ENCODE results near the gene PHF23.

Gene PHF23

DNA sequence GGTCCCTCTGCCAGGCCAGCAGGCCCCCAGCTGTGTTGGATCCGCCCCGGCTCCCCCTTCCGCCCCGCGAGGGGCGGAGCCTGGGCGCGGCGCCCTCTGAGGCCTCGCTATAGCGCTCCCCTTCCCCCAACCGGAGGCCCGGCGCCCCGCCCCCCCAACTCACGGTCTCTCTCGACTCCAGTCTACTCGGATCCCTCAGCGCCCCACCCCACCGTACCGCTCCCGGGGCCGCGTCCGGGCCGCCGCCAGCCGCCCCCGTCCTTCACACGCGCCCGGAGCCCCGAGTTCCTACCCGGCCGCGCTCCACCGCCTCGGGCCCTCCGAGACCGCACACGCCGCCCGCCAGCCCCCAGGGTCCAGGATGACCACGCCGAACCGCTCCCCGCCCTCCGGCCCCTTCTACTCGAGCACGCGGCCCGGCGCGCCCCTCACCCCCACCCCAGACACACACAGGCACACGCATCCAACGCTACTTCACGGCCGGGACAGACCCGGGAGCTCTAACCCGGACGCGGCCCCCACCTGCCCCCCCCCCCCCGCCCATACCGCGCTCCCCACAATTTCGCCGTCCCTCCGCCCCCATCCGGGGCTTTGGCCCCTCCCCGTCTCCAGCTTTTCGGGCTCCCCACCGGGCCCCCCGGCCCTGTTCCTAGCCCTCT, 1.4 kb downstream of the PHF23 start:
- DNase-seq, result peak; percentile 86

DNA sequence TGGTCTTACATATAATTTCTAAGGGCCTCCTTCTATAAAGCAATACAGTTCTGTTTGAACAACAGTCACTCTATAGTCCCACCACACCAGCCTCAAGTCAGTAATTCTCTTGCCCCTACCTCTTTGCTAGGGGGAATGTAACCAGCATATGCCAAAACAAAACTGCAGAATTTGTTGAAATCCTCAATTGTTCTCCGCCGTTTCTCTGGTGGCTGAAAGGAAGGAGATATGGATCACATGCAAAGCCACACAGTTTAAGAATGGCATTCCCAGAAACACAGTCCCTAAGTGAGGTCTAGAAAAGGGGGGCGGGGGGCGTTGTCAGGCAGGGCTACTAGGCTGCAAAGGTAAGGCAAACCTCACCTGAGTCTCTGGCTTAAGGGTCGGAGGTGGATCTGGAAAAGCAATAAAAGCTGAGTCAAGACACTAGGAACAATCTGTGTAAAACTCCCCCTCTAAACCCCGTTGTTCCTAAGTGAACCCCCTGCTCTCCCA, 1.9 kb downstream of the PHF23 start:
- DNase-seq, result no peak

DNA sequence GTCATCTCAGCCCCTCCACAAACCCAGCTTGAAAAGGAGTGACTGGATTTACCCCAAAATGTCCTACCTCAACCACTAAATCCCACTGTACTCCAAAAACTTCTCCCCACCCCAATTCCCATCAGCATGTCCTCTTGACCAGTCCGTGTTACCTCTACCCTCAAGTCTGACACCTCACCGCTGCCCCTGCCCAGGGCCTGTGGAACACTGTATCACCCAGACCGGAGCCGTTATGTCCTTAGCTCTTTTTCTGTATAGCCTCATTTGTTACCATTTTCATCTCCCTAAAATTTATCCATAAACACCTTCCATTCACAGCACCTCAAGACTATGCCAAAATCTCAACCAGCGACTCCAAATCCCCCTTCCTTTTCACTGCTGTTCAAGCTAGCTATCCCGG, 2.4 kb downstream of the PHF23 start:
- no peak for DNase-seq

DNA sequence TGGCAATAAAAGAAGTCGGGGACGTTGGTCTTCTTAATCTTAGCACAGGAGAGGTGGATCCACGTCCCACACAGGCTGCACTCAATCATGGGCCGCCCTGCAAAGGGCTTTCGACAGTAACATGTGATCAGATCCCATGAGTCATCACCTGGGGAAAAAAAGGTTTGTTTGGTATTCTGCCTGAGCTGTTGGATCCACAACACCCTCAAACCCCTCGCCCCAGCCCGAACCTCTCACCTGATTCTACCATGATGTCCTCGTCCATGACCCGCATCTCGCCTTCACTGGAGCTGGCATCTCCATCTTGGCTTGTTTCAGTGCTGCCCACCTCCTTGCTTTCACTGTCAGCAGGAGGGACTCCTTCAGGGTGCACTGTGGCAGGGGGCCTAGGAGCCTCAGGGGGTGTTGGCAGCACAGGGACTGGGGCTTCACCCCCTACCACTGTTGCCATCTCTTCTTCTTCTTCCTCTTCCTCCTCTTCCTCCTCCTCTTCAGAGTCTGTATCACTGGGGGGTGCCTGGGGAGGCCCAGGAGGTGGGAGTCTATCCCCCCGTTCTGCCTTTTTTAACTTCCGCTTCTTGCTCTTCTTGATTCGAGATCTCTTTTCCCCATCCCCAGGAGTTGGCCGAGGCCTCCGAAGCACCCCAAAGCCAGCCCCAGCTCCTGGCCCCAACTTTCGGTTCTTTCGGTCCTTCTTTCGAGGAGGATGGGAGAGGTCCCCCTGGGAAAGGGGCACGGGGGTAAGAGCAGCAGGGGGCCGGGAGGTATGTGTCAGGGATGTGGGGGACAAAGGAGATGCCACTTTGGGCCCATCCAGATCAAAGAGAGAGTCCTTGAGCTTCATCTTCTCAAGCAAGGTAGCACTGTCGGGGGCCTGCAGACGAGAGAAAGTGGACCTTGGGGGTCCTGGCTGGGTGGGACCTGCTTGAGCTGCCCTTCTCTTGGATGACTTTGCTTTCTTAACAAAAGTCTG, 3.3 kb downstream of the PHF23 start:
- peak; percentile 24 for DNase-seq

DNA sequence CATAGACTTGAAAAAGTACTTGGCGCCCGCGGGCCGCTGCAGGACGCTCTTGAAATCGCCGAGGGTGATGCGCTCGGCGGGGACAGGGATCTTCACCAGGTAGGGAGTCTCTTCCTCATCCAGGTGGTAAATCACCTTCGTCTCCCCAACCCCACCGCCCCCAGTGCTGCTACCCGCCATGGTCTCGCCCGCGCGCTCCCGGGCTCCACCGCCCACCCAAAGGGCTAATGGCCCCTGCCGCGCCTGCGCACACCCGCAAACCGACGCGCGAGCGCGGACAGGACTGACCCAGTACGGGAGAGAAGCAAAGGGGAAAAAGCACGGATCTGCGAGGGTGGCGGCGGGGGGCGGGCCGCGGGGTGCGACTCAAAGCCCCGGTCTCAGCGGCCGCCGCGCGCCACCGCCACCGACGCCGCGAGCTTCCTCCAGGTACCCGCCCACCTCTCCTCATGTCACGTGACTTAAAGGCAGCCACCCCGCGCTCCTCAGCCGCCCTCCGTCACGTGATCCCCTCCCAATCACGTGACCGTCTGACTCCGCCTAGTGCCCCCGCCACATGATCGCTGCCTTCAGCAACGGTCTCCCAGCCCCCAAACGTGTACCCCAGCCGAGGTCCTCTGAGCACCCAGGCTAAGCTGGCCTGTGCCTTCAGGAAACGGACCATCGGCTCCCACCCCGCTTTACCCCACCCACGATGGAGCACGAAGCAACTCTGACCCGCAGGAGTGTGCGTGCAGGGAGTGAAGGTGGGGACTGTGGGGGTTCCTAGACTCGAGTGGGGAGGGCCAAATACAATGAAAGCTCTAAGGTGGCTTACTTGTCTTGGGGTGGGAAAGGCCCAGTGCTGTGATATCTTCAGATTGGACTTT, 4.9 kb downstream of the PHF23 start, which contains the start of gene DVL2:
Gene DVL2 (minus strand): TSS at position 435 of the 869 bp plus-strand sequence. CDS start 255 bp downstream, at position 180.
- peak; percentile 97 for DNase-seq

DNA sequence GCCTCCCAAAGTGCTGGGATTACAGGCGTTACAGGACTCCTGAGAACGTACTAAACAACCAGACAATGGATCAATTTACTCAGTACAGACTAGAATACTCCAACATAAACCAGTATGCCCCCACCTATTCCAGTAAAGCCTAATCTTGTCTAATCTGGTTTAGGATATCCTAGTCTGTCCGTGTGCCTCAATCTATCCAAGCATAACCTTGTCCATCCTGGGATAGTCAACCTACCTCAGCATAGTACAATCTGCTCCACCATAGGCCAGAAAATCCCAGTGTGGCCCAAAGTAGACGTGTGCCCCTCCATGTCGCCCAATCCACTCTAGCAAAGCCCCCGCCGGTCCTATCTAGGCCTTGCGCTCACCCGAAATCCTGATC, 5.6 kb downstream of the PHF23 start:
- DNase-seq, result no peak

DNA sequence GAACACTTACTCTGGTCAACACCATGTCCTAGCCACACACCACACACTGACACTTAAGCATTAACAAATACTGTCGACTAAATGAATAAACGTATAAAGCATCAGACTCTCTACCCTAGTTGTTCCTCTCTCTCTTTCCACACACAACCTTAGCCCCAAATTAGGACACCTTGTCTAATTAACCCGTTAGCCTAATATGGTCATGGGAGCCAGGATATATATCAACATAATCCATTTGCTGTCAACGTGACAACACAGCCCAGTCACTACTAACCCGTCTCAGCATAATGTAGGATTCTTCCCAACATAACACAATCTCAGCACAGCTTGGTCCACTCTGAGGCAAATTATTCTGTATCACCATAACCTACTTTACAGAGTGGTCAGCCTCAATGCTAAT, 7.1 kb downstream of the PHF23 start:
- no peak for DNase-seq

DNA sequence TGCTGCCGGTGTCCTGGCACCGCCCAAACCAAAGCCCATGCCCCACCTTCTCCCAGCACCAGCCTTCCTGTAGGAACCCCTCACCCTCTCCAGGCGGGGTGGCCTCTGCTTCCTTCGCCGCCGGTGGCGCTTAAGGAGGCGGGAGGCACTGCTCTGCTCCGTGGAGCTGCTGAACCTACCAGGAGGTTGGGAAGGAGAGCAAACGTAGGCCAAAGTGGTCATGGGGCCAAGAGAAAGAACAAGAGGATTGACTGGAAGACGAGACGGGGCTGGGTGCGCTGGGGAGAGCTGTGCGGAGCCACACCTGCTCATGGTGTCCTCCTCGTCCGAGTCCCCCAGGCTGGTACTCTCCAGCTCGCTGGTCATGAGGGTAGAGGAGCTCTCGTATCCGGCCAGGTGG, 9.8 kb downstream of the PHF23 start:
- DNase-seq, result no peak

DNA sequence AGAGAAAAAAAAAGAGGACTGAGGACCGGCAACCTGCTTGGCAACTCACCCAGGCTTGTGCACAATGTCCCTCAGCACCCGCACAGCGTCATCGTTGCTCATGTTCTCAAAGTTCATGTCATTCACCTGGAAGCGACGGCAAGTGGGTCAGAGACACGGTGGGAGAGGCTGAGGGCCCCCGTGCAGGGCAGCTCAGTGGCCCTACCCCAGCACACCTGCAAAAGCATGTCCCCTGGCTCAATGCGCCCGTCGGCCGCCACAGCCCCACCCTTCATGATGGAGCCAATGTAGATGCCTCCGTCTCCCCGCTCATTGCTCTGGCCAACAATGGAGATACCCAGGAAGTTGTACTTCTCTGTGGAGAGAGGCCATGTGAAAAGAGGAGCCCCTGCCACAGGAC, 10.3 kb downstream of the PHF23 start:
- DNase-seq, result no peak

DNA sequence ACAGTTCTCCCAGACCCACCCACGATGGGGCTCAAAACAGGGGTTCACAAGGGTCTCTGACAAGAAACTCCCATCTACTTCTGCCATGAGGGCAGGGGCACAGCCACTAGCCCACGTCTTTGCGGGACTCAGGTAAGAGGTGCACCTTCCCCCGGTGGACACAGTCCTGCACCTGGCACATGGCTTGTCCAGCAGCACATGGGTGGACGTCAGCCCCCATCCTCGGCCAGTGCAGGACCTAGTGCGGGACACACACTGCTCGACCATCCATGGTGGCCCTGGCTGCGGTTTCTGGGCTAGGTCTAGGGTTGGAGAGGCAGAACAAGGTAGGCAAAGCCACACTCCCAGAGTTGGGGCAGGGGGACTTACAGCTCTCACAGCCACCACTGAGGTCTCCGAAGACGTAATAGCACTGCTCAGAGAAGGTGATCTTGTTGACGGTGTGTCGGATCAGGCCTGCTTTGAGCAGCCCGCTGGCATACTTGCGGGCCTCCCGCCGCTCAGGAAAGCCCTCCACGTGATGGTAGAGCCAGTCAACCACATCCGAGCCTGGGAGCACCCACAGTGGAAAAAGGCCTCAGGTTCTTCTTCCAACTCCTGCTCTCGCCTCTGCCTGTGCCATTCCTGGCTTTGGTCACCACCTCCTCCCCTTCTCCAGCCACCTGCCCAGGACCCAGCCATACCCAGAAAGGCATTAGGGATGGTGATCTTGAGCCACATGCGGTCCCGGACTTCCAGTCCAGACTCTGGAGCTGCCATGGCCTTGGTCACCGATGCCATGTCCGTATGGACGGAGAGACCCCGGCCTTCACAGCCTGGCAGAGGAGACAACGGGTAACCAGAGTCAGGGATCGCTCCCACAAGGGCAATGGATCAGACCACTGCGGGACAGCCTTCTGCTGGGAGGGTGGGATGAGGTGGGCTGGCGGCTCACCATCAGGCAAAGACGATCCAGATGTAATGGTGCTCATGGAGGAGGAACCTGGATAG, 12.2 kb downstream of the PHF23 start:
- DNase-seq, result no peak

DNA sequence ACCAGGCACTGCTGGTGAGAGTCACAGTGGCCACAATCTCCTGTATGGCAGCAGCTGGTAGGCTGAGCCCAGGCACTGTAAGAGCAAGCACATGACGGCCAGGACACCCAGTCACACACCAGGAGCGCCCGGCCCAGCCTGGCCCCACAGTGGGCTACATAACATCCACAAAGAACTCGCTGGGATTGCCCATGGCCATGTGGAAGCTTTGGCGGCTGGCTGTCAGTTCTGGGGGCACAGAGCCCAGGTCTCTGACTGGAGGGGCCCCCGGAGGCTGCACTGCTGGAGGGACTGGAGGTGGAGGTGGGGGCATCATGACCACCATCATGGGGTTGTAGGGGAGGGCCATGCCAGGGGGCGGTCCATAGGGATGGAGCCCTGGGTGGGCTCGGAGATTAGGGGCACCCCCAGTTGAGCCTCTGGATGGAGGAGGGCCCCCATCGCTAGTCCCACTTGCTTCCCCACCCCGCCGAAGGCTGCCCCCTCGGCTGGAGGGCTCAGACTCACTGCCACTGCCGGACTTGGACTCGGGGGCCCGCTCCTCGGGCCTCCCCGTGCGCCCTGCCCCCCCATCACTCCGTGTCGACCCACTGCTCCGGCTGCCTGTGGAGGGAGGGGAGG, 13.4 kb downstream of the PHF23 start:
- peak; percentile 21 for DNase-seq

DNA sequence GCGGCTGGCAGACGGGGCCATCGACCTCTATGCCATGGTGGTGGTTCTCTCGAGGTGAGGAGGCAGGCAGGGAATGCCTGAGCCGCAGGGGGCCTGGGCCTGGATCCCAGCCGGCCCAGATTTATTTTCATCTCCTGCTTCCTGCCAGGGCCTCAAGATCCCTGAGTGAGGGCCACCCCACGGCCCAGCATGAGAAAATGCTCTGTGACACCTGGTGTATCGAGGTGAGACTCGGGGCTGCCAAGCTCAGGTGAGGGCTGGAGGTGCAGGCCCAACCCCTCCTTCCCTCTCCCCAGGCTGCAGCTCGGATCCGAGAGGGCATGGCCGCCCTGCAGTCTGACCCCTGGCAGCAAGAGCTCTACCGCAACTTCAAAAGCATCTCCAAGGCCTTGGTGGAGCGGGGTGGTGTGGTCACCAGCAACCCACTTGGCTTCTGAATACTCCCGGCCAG, 14.6 kb downstream of the PHF23 start:
- DNase-seq, result no peak

DNA sequence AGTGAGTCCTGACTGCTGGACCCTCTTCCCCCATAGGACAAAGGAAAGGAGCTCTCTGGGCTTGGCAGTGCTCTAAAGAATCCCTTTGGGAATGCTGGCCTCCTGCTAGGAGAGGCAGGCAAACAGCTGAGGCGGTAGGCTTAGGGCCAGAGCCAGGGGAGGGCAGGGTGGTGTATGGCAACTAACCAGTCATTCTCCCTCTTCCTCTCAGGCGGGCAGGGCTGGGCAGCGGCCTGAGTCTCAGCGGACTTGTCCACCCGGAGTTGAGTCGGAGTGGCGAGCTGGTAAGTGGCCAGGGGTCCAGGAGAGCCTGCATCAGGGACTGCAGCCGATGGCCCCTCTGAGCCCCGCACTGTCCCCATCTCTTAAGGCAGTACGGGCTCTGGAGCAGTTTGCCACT, 15.1 kb downstream of the PHF23 start:
- DNase-seq, result peak; percentile 23

DNA sequence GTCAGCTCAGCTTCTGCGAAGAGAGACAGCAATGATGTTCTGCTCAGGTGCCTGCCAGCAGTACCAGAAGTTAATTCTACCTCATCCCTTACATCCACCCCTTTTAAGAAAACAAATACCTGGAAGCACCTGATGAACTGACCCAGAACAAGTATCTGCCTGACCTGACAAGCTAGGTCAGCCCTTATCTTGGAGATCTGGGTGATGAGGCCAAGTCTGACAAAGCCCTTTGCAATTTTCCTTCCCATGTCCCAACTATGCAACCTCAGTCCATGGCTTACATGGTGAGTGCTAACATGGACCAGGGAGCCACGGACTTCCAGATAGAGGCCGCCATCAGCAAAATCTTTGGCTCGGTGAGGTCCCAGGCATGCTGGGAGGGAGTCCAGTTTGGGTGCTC, 15.9 kb downstream of the PHF23 start:
- no peak for DNase-seq

DNA sequence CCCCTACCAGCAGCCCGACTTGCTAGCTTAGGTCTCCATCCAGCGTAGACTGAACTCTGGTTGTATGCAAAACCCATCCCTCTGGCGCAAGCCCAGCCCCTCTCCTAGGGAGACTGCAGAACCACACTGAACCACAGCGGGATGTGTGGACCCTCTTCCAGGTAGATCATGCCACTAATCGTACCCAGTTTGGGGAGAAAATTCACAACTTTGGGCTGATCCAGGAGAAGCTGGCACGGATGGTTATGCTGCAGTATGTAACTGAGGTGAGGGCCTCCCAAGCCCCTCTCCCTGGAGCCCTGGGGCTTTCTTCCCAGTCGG, 16.3 kb downstream of the PHF23 start:
- no peak for DNase-seq

DNA sequence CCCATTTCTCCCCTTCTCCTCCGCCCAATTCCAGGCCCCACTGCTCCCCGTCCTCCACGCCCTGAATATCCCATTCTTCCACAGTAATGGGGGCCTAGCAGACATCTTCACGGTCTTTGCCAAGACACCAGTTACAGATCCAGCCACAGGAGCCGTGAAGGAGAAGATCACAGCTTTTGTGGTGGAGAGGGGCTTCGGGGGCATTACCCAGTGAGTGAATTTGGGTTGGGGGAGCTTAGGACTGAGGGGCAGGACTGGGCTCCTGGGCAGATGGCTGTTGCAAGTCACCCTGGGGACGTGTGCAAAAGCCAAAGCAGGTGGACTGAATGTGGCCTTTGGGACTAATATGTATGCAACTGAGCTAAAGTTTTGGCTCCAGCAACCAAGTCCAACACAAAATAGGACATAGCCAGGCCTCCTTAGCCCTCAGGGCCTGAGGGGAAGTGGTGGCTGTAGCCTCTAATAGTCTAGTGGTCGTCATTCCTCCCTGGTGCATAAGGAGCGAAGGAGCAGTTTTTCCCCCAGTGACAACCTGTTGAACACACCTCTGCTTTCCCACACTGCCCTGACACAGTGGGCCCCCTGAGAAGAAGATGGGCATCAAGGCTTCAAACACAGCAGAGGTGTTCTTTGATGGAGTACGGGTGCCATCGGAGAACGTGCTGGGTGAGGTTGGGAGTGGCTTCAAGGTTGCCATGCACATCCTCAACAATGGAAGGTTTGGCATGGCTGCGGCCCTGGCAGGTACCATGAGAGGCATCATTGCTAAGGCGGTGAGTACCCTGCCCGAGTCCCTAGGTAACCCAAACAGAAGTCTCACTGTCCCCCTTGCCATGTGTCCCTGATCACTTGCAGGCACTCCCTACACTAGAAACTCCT, 16.9 kb downstream of the PHF23 start:
- peak; percentile 29 for DNase-seq

DNA sequence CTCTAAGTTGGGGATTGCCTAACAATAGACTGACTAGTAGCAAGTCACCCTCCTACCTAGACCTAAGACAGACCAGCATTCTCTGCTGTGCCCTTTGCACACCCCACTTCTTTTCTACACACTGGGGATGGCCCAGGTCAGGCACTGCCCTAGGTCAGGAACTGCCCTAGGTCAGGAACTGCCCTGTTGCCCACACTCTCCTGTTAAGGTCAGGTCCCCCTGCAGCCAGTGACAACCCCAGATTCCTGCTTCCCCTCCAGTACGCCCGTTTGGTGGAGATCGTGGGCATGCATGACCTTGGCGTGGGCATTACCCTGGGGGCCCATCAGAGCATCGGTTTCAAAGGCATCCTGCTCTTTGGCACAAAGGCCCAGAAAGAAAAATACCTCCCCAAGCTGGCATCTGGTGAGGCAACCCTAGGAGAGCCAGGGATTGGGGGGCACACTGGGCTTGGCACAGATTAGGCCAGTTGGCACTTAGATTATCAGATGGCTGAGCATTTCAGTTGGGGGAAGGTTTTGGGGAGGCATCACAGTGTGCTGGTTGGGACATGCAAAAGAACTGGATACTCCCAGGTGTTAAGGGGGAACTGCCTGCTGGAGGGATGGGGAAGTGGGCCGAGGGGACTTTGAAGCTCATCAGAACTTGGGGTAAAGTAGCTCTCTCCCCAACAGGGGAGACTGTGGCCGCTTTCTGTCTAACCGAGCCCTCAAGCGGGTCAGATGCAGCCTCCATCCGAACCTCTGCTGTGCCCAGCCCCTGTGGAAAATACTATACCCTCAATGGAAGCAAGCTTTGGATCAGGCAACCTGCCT, 17.8 kb downstream of the PHF23 start:
- peak; percentile 26 for DNase-seq

DNA sequence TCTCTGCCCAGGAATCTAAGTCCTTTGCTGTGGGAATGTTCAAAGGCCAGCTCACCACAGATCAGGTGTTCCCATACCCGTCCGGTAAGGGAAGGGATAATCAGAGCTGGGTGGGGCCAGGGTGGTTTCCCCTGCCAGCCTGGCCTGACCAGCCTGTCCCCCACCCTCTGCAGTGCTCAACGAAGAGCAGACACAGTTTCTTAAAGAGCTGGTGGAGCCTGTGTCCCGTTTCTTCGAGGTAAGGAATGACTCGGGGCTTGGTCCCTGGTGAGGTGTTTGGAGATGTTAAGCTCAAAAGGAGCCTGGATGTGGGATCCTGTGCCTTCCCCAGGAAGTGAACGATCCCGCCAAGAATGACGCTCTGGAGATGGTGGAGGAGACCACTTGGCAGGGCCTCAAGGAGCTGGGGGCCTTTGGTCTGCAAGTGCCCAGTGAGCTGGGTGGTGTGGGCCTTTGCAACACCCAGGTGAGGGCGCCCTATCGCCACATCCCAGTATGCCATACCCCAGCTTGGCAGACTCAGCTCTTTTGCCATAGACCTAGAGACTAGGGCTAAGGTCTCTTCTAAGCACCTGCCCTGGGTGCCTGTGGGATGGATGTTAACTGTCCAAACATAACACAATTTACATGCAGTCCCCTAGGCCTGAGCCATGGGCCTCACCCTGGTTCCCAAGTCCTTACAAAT, 18.5 kb downstream of the PHF23 start:
- DNase-seq, result peak; percentile 69
